ENCODE data around the gene TBX10.

TBX10 gene

GRCh38 chr11:67617243-67617953 lies 22.2 kb downstream of the TBX10 start:
- DNase-seq (ENCODE audit: low read depth) = no peak
- no peak overlapping the region for H3K4me3 ChIP-seq (replicated peaks; ENCODE audit: low read depth, low read length)
- TF ChIP-seq CTCF (IDR thresholded peaks at IDR 0.05; ENCODE audit: low read length, missing control alignments) = no peak

- no peak for TF ChIP-seq CTCF (IDR thresholded peaks at IDR 0.05; ENCODE audit: low read length, missing control alignments)
- no peak overlapping the region for H3K4me3 ChIP-seq (replicated peaks; ENCODE audit: low read depth, low read length)
- no peak for DNase-seq (ENCODE audit: low read depth)
These were observed 22.9 kb downstream of the TBX10 start for GRCh38 chr11:67616431-67617242.

- no peak overlapping the region for H3K4me3 ChIP-seq (replicated peaks; ENCODE audit: low read depth, low read length)
- no peak for TF ChIP-seq CTCF (IDR thresholded peaks at IDR 0.05; ENCODE audit: low read length, missing control alignments)
- no peak for DNase-seq (ENCODE audit: low read depth)
These were observed 23.7 kb downstream of the TBX10 start for GRCh38 chr11:67615728-67616430.

GRCh38 chr11:67614730-67615714 lies 24.5 kb downstream of the TBX10 start:
- no peak overlapping the region for H3K4me3 ChIP-seq (replicated peaks; ENCODE audit: low read depth, low read length)
- DNase-seq (ENCODE audit: low read depth) = peak; percentile 24
- TF ChIP-seq CTCF (IDR thresholded peaks at IDR 0.05; ENCODE audit: low read length, missing control alignments) = peak; percentile 49

GRCh38 chr11:67613960-67614715 lies 25.4 kb downstream of the TBX10 start:
- peak; percentile 42 for DNase-seq (ENCODE audit: low read depth)
- H3K4me3 ChIP-seq (replicated peaks; ENCODE audit: low read depth, low read length) = no peak overlapping the region
- TF ChIP-seq CTCF (IDR thresholded peaks at IDR 0.05; ENCODE audit: low read length, missing control alignments) = peak; percentile 64

Measured in fibroblast of pulmonary artery (primary cell).